ENCODE results near the gene ZP1.

DNA sequence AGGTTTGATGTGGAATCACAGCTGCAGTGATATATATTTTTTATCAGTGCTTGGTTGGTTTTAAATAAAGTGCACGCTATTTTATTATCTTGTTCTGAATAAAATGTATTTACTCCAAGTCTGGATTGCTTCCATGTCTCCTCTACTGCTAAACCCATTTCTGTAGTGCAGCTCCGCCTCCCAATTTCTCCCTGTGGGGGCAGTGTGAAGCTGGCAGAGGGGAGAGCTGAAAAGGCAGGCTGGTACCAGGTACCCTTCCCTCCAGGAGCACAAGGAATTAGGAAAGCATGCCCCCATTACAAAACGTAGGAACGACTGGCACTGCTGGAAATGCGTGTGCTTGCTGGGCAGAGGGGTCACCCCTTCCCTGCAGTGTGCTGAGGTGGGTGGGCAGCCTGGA is 56.0 kb downstream of the ZP1 start:
- no peak for TF ChIP-seq POLR2A (IDR thresholded peaks at IDR 0.05; ENCODE audit: low read depth)
- TF ChIP-seq, protein P1, sequence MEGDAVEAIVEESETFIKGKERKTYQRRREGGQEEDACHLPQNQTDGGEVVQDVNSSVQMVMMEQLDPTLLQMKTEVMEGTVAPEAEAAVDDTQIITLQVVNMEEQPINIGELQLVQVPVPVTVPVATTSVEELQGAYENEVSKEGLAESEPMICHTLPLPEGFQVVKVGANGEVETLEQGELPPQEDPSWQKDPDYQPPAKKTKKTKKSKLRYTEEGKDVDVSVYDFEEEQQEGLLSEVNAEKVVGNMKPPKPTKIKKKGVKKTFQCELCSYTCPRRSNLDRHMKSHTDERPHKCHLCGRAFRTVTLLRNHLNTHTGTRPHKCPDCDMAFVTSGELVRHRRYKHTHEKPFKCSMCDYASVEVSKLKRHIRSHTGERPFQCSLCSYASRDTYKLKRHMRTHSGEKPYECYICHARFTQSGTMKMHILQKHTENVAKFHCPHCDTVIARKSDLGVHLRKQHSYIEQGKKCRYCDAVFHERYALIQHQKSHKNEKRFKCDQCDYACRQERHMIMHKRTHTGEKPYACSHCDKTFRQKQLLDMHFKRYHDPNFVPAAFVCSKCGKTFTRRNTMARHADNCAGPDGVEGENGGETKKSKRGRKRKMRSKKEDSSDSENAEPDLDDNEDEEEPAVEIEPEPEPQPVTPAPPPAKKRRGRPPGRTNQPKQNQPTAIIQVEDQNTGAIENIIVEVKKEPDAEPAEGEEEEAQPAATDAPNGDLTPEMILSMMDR (IDR thresholded peaks at IDR 0.05) = no peak

Measured in esophagus muscularis mucosa (tissue), 3 donors.